ENCODE data around the gene ABCA6.

GRCh38 chr17:69187294-69187693, 45.6 kb upstream of the ABCA6 start:
- TF ChIP-seq, protein P1, sequence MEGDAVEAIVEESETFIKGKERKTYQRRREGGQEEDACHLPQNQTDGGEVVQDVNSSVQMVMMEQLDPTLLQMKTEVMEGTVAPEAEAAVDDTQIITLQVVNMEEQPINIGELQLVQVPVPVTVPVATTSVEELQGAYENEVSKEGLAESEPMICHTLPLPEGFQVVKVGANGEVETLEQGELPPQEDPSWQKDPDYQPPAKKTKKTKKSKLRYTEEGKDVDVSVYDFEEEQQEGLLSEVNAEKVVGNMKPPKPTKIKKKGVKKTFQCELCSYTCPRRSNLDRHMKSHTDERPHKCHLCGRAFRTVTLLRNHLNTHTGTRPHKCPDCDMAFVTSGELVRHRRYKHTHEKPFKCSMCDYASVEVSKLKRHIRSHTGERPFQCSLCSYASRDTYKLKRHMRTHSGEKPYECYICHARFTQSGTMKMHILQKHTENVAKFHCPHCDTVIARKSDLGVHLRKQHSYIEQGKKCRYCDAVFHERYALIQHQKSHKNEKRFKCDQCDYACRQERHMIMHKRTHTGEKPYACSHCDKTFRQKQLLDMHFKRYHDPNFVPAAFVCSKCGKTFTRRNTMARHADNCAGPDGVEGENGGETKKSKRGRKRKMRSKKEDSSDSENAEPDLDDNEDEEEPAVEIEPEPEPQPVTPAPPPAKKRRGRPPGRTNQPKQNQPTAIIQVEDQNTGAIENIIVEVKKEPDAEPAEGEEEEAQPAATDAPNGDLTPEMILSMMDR (IDR thresholded peaks at IDR 0.05; ENCODE audit: borderline replicate concordance, extremely low read depth, low read length, poor library complexity, severe bottlenecking) = no peak
- TF ChIP-seq EZH2 (IDR thresholded peaks at IDR 0.05; ENCODE audit: borderline replicate concordance, low read depth, low read length, severe bottlenecking) = no peak

All from DND-41 (cell line).